Fibroblast of villous mesenchyme (primary cell): ENCODE results near the gene MAP3K3. TPM values are rescaled to one million over a fixed set of nuclear protein-coding genes. Genes with fewer than 3 reads are reported as not detected.

ENCODE experiments used
- DNase-seq: peaks from one replicate; pipeline ENCODE4 v3.0.0-alpha.2; 2010; ENCODE audit warnings: low read depth
- H3K4me3 ChIP-seq: 2 replicates; pipeline ENCODE4 v1.5.1; 2011; ENCODE audit warnings: low read depth, mild to moderate bottlenecking, low read length
- CTCF ChIP-seq: IDR thresholded peaks from 2 replicates; pipeline ENCODE4 v1.5.1; 2012; ENCODE audit warnings: low read depth, mild to moderate bottlenecking, low read length; ENCODE audit not compliant: insufficient read depth
- total RNA-seq: library from RNA; depleted of rRNA; stranded (reverse); fragments of >200 nt; gene quantifications from 2 replicates; pipeline ENCODE4 v1.2.3, GENCODE V29; 2012

The MAP3K3 gene
- total RNA-seq, 1 donor, result 34.1 TPM

GRCh38 chr17:63699638-63700527, 77.7 kb downstream of the MAP3K3 start, which contains the start of gene LIMD2:
Gene LIMD2 (minus strand): TSS chr17:63700125. CDS start chr17:63699298, 827 bp downstream.
- peak within 1 kb of the TSS; percentile 57 for H3K4me3 ChIP-seq
- DNase-seq, result peak; percentile 16
- no peak for TF ChIP-seq CTCF

DNA sequence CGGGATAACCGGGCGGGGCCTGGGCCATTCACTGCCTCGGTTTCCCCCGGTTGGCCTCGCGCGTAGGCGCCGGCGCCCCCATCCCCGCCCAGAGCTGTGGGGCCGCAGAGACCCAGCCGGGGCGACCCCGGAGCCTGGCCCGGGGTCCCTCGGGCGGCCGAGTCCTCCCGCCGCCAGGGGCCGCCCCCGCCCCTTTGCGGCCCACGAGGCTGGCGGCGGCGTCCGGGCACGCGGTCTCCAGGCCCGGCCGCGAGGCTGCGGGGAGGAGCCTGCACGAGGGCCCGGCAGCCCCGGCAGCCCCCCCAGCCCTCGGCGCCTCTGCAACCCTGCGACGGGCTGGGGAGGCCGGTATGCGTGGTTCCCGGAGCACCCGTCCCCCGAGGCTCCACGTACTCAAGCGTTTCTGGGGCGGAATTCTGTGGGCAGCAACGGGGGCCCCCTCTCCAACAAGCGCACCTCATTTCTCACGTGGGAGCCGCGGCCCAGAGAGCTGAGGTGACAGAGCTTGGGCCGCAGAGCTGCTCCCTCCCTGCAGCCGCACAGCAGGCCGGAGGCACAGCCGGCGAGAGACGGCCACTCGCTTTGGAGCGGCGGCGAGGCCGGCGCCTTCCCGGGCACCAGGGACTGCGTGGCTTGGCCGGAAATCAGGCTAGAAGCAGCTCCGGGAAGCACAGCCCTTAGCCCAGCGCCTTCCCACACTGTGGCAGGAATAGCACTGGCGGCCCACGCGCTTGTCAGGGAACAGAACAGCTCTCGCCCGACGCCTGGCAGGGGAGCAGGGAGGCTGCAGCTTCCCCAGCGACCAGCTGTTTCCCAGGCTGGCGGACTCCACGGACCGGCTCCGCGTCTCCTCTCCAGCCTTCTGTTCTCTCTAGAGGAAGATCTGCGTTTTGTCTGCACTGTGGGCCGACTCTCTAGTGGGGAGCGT, 78.6 kb downstream of the MAP3K3 start:
- H3K4me3 ChIP-seq, result peak overlapping the region; percentile 57
- no peak for TF ChIP-seq CTCF
- peak; percentile 45 for DNase-seq

GRCh38 chr17:63701456-63701820, 79.2 kb downstream of the MAP3K3 start:
- no peak for DNase-seq
- no peak for TF ChIP-seq CTCF
- H3K4me3 ChIP-seq, result no peak overlapping the region

GRCh38 chr17:63701868-63702720, 79.9 kb downstream of the MAP3K3 start:
- no peak for DNase-seq
- no peak overlapping the region for H3K4me3 ChIP-seq
- no peak for TF ChIP-seq CTCF

GRCh38 chr17:63702721-63703015, 80.5 kb downstream of the MAP3K3 start:
- H3K4me3 ChIP-seq, result no peak overlapping the region
- TF ChIP-seq CTCF, result no peak
- no peak for DNase-seq

DNA sequence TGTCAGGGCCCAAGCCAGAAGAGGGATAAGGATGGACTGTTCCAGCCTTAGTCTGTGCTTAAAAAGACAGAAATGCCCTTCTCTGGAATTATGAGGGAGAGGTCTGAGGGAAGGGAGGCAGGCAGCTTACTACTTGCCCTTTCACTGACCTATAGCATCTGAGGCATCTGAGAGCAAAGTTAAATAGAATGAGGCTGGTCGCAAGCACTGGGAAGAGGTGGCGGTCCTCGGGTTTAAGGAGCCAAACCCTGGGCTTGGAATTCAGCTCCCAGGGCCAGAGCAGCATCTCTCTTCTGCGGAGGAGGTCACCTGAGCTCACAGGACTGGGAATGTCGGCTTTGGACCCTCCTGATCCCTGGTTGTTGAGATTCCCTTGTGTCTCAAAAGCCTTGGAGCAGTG, 80.8 kb downstream of the MAP3K3 start:
- DNase-seq, result no peak
- no peak for TF ChIP-seq CTCF
- H3K4me3 ChIP-seq, result no peak overlapping the region
